IMR-90 (cell line): ENCODE measurements around the gene NLE1. TPM values are rescaled to one million over a fixed set of nuclear protein-coding genes. Genes with fewer than 3 reads are reported as not detected.

ENCODE experiments used
- ATAC-seq: fragments of 200-7000 bp; cut with Tn5 transposase; 2 replicates; pipeline ENCODE4 v1.9.1; 2020; ENCODE audit warnings: low read depth, mild to moderate bottlenecking, moderate library complexity
- BruUV-seq: library from RNA; stranded (reverse); fragments of 400-500 nt; replicated peaks from 2 replicates; lab custom pipeline; 2021; lab: Mats Ljungman, UMichigan
- CTCF ChIA-PET: fragments of 300-600 bp; formaldehyde crosslinking; extraction: SDS; loops from one replicate; lab custom pipeline; 2021; ENCODE audit warnings: antibody characterized with exemption; lab: Yijun Ruan, JAX
- POLR2A ChIA-PET: fragments of 300-600 bp; sonication (Branson Sonifier 250); formaldehyde crosslinking; loops from one replicate; lab custom pipeline; 2022; ENCODE audit warnings: antibody characterized with exemption; ENCODE audit not compliant: unreplicated experiment; lab: Charles Lee
- DNase-seq: peaks from one replicate; pipeline ENCODE4 v3.0.0; 2013
- H2AFZ ChIP-seq: replicated peaks from 2 replicates; pipeline ENCODE3; 2013; ENCODE audit warnings: low read length, mild to moderate bottlenecking; ENCODE audit not compliant: poor library complexity
- H2AK5ac ChIP-seq: 2 replicates; pipeline ENCODE4 v1.6.1; 2013; ENCODE audit warnings: low read depth, low read length, inconsistent platforms
- H2AK9ac ChIP-seq: replicated peaks from 2 replicates; pipeline ENCODE3; 2013; ENCODE audit warnings: mild to moderate bottlenecking, low read depth, low read length, moderate library complexity; ENCODE audit not compliant: poor library complexity
- H2BK120ac ChIP-seq: 2 replicates; pipeline ENCODE4 v1.6.1; 2013; ENCODE audit warnings: low read depth, low read length, inconsistent platforms
- H2BK15ac ChIP-seq: 3 replicates; pipeline ENCODE4 v1.6.1; 2013; ENCODE audit warnings: low read depth, low read length, inconsistent platforms
- H2BK20ac ChIP-seq: 2 replicates; pipeline ENCODE4 v1.6.1; 2013; ENCODE audit warnings: low read depth, mild to moderate bottlenecking, inconsistent platforms, low read length, moderate library complexity
- H2BK5ac ChIP-seq: 2 replicates; pipeline ENCODE4 v1.6.1; 2013; ENCODE audit warnings: mild to moderate bottlenecking, low read depth, low read length, inconsistent platforms; ENCODE audit not compliant: poor library complexity, severe bottlenecking
- H3K14ac ChIP-seq: replicated peaks from 2 replicates; pipeline ENCODE4 v1.6.1; 2013; ENCODE audit warnings: low read depth, low read length, inconsistent platforms
- H3K18ac ChIP-seq: 2 replicates; pipeline ENCODE4 v1.6.1; 2013; ENCODE audit warnings: low read depth, low read length, control low read depth
- H3K23ac ChIP-seq: 2 replicates; pipeline ENCODE4 v1.6.1; 2013; ENCODE audit warnings: low read depth, low read length, inconsistent platforms
- H3K27ac ChIP-seq: 2 replicates; pipeline ENCODE4 v1.5.1; 2013; ENCODE audit warnings: mild to moderate bottlenecking, control low read depth, low read length; ENCODE audit not compliant: insufficient read depth
- H3K27me3 ChIP-seq: 2 replicates; pipeline ENCODE4 v1.6.1; 2013; ENCODE audit warnings: low read length; ENCODE audit not compliant: control insufficient read depth, insufficient read depth
- H3K36me3 ChIP-seq: 2 replicates; pipeline ENCODE4 v1.6.1; 2013; ENCODE audit warnings: low read length, mixed read lengths; ENCODE audit not compliant: control insufficient read depth, insufficient read depth
- H3K4ac ChIP-seq: 2 replicates; pipeline ENCODE4 v1.6.1; 2013; ENCODE audit warnings: low read depth, low read length, inconsistent platforms
- H3K4me1 ChIP-seq: 2 replicates; pipeline ENCODE4 v1.6.1; 2013; ENCODE audit warnings: low read length, mixed read lengths; ENCODE audit not compliant: control insufficient read depth, insufficient read depth
- H3K4me2 ChIP-seq: 2 replicates; pipeline ENCODE4 v1.6.1; 2013; ENCODE audit warnings: low read depth, mild to moderate bottlenecking, control low read depth, low read length, moderate library complexity
- H3K4me3 ChIP-seq: 2 replicates; pipeline ENCODE4 v1.5.1; 2013; ENCODE audit warnings: low read depth, mild to moderate bottlenecking, control low read depth, low read length, moderate library complexity; ENCODE audit not compliant: insufficient read depth
- H3K56ac ChIP-seq: 2 replicates; pipeline ENCODE4 v1.6.1; 2013; ENCODE audit warnings: low read length, inconsistent platforms; ENCODE audit not compliant: insufficient read depth; ENCODE audit errors: extremely low read depth
- H3K79me1 ChIP-seq, 2 experiments: 2 replicates each; pipeline ENCODE4 v1.6.1; 2013; ENCODE audit warnings: low read length in 2 of 2, inconsistent platforms in 1 of 2, low read depth in 1 of 2
- H3K9ac ChIP-seq: 2 replicates; pipeline ENCODE4 v1.6.1; 2013; ENCODE audit warnings: low read depth, low read length, control low read depth
- H3K9me1 ChIP-seq: 2 replicates; pipeline ENCODE4 v1.6.1; 2013; ENCODE audit warnings: low read length, inconsistent platforms; ENCODE audit not compliant: insufficient read depth
- H3K9me3 ChIP-seq: 2 replicates; pipeline ENCODE4 v1.6.1; 2013; ENCODE audit warnings: low read length; ENCODE audit not compliant: control insufficient read depth, insufficient read depth
- H4K20me1 ChIP-seq: 2 replicates; pipeline ENCODE4 v1.6.1; 2013; ENCODE audit warnings: low read length, inconsistent platforms; ENCODE audit not compliant: insufficient read depth
- H4K5ac ChIP-seq: 2 replicates; pipeline ENCODE4 v1.6.1; 2013; ENCODE audit warnings: mild to moderate bottlenecking, low read depth, low read length, control low read depth
- H4K8ac ChIP-seq, 2 experiments: 2 replicates each; pipeline ENCODE4 v1.6.1; 2013; ENCODE audit warnings: low read depth in 2 of 2, low read length in 2 of 2, control low read depth in 1 of 2, inconsistent platforms in 1 of 2
- H4K91ac ChIP-seq: 2 replicates; pipeline ENCODE4 v1.6.1; 2013; ENCODE audit warnings: low read depth, low read length, inconsistent platforms; ENCODE audit not compliant: insufficient read depth
- CHD1 ChIP-seq: IDR thresholded peaks from 2 replicates; pipeline ENCODE4 v1.6.1; 2012; ENCODE audit warnings: low read depth, low read length, improper control_type of control experiment
- ELK1 ChIP-seq: fragments of 150-350 bp; IDR thresholded peaks from 2 replicates; pipeline ENCODE4 v1.6.1; 2016; ENCODE audit warnings: low read depth, mild to moderate bottlenecking, low read length, moderate library complexity, borderline replicate concordance
- MAFK ChIP-seq: IDR thresholded peaks from 2 replicates; pipeline ENCODE4 v1.6.1; 2012; ENCODE audit warnings: low read depth, low read length, improper control_type of control experiment
- MAZ ChIP-seq: IDR thresholded peaks from 2 replicates; pipeline ENCODE4 v1.6.1; 2012; ENCODE audit warnings: low read depth, mild to moderate bottlenecking, low read length, improper control_type of control experiment, moderate library complexity, borderline replicate concordance
- MXI1 ChIP-seq: IDR thresholded peaks from 2 replicates; pipeline ENCODE4 v1.6.1; 2012; ENCODE audit warnings: low read depth, mild to moderate bottlenecking, low read length, moderate library complexity, borderline replicate concordance
- NFE2L2 ChIP-seq: fragments of 150-350 bp; IDR thresholded peaks from 2 replicates; pipeline ENCODE4 v1.6.1; 2016; ENCODE audit warnings: low read depth, mild to moderate bottlenecking, low read length
- POLR2A ChIP-seq: IDR thresholded peaks from 2 replicates; pipeline ENCODE4 v1.6.1; 2012; ENCODE audit warnings: mild to moderate bottlenecking, low read depth, low read length
- RAD21 ChIP-seq: IDR thresholded peaks from 2 replicates; pipeline ENCODE4 v1.6.1; 2012; ENCODE audit warnings: low read length, improper control_type of control experiment
- RCOR1 ChIP-seq: IDR thresholded peaks from 2 replicates; pipeline ENCODE4 v1.6.1; 2012; ENCODE audit warnings: mild to moderate bottlenecking, low read length, improper control_type of control experiment; ENCODE audit not compliant: insufficient replicate concordance
- RFX5 ChIP-seq: IDR thresholded peaks from 2 replicates; pipeline ENCODE4 v1.8.0; 2012; ENCODE audit warnings: low read depth, mild to moderate bottlenecking, low read length, moderate library complexity
- SMC3 ChIP-seq: fragments of 150-350 bp; IDR thresholded peaks from 2 replicates; pipeline ENCODE4 v1.6.1; 2016; ENCODE audit warnings: low read depth, mild to moderate bottlenecking, antibody characterized with exemption, low read length, moderate library complexity
- USF2 ChIP-seq: fragments of 150-350 bp; IDR thresholded peaks from 2 replicates; pipeline ENCODE4 v1.6.1; 2017; ENCODE audit warnings: mild to moderate bottlenecking, antibody characterized with exemption, low read length, low read depth
- WGBS, 2 experiments: methylation state at CpG; one replicate each; pipeline versions ENCODE4 v1.1.5 to v1.1.7; 2013; ENCODE audit warnings: missing lambda C conversion rate in 2 of 2; ENCODE audit not compliant: insufficient read length in 1 of 2; ENCODE audit errors: extremely low coverage in 2 of 2; 5-methylcytosine and 5-hydroxymethylcytosine counted together
- dilution Hi-C: fragments of 300-500 bp; cut with HindIII; formaldehyde crosslinking; loops from one replicate; pipeline ENCODE4 v1.14.3; 2018; ENCODE audit warnings: low sequenced_read_pairs; ENCODE audit not compliant: unreplicated experiment
- in situ Hi-C: fragments of 300-500 bp; cut with MboI; formaldehyde crosslinking; loops from 3 replicates; pipeline ENCODE4 v1.14.3; 2019; ENCODE audit warnings: low sequenced_read_pairs, inconsistent platforms, mixed read lengths
- intact Hi-C: fragments of 100-400 bp; cut with micrococcal nuclease; formaldehyde crosslinking; loops from 2 replicates; pipeline ENCODE4 v1.10.0; 2022
- polyA plus RNA-seq, 3 experiments: library from polyadenylated mRNA; depleted of rRNA; stranded (reverse); fragments of >200 nt; gene quantifications; 2 replicates each; pipeline ENCODE4 v1.2.3, GENCODE V29; 2012; ENCODE audit warnings: low replicate concordance in 1 of 3
- total RNA-seq: library from RNA; depleted of rRNA; stranded (reverse); fragments of >200 nt; gene quantifications from 2 replicates; pipeline ENCODE4 v1.2.3, GENCODE V29; 2012

Gene NLE1
- total and polyA plus RNA-seq, 2 of the 4 experiments (the other 2 are of a cell fraction) = 18.6 to 23.7 TPM

DNA sequence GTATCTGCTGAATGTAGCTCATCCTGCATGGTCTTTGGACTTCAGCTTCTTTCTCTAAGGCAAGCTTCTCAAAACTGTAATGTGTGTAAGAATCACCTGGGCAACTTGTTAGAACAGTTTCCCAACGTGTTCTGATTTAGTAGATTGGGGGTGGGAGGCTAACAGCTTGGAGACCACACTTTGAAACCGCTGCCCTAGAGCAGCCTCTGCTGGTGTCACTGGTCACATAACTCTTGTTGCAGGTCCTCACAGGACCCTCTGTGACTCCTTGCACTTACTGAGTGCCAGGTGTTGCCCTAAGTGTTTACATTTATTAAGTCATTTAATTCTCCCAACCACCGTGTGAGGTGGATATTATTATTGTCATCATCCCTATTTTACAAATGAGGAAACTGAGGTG, 42.2 kb upstream of the NLE1 start:
- H3K36me3 ChIP-seq = no peaks in the 10 kb centered on the region
- no peak overlapping the region for H2BK15ac ChIP-seq
- no peak overlapping the region for H3K14ac ChIP-seq
- H3K4me2 ChIP-seq = no peak overlapping the region
- no peak overlapping the region for H2AK9ac ChIP-seq
- no peak overlapping the region for H2BK120ac ChIP-seq
- no peak overlapping the region for H3K4ac ChIP-seq
- DNase-seq = no peak
- no peak overlapping the region for H3K23ac ChIP-seq
- H3K18ac ChIP-seq = no peak overlapping the region
- TF ChIP-seq SMC3 = no peak
- TF ChIP-seq RAD21 = no peak
- no peak for TF ChIP-seq RFX5
- no peak for TF ChIP-seq MAZ
- TF ChIP-seq ELK1 = no peak
- no peak for TF ChIP-seq POLR2A
- no peak for TF ChIP-seq USF2
- no peak for TF ChIP-seq MAFK
- no peak for TF ChIP-seq NFE2L2
- TF ChIP-seq CHD1 = no peak
- no peak for TF ChIP-seq RCOR1
- TF ChIP-seq MXI1 = no peak
- peaks cover 8% of the 10 kb centered on the region for H3K27me3 ChIP-seq
- intact Hi-C loops = no loop called here
- ChIA-PET CTCF (no interaction called here), POLR2A (no interaction called here)
- H4K5ac ChIP-seq = no peak overlapping the region
- dilution Hi-C loops = loop anchor here (25.0 kb wide), 1 partner anchor 353 kb away; the partner anchor contains the start of gene SLFN12L
- H4K8ac ChIP-seq = no peak overlapping the region
- 20% methylated on average over 1 of the region's 3 CpGs; no CpG with 5 or more reads in 1 of the 2 experiments for WGBS, 2 experiments
- BruUV-seq = no TSS peak
- in situ Hi-C loops = no loop called here
- H4K20me1 ChIP-seq = no peaks in the 10 kb centered on the region
- no peak overlapping the region for H3K27ac ChIP-seq
- H2AK5ac ChIP-seq = no peak overlapping the region
- no peak overlapping the region for H2BK20ac ChIP-seq
- no peaks in the 10 kb centered on the region for H3K79me1 ChIP-seq
- no peak overlapping the region for H3K56ac ChIP-seq
- no peak for ATAC-seq
- H2AFZ ChIP-seq = no peak overlapping the region
- H3K4me3 ChIP-seq = no peak overlapping the region
- H3K9me3 ChIP-seq = no peaks in the 10 kb centered on the region
- no peaks in the 10 kb centered on the region for H3K4me1 ChIP-seq
- no peaks in the 10 kb centered on the region for H3K9me1 ChIP-seq
- no peak overlapping the region for H4K91ac ChIP-seq
- no peak overlapping the region for H3K9ac ChIP-seq
- no peak overlapping the region for H2BK5ac ChIP-seq
